ENCODE measurements around the gene CYP2R1.

The CYP2R1 gene

DNA sequence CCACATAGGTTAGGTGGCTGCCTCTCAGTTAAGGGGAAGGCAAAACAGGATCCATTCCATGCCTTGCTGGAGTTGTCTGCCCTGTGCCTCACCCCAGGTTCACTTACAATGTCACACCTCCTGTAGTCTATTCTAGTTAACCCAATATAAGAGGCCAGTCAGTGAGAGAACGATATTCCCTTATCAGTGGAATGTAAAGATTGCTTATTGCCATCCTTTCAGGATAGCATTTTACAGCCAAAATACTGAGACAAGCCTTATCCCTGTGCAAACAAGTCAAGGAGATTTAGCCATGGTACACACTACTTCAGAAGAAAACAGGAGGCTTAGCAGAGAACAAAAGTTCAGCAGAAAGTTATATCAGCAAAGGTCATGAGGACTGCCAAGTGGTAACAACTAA lies 5.5 kb downstream of the CYP2R1 start:
- TF ChIP-seq MAX (IDR thresholded peaks at IDR 0.05) (no peak), TCF12 (IDR thresholded peaks at IDR 0.05; ENCODE audit: low read depth) (no peak), RAD21 (IDR thresholded peaks at IDR 0.05; ENCODE audit: low read depth) (no peak), ZBTB7A (IDR thresholded peaks at IDR 0.05; ENCODE audit: low read depth) (no peak), EP300 (IDR thresholded peaks at IDR 0.05; ENCODE audit: borderline replicate concordance) (no peak), TAF1 (IDR thresholded peaks at IDR 0.05; ENCODE audit: low read depth) (no peak), FOXM1 (IDR thresholded peaks at IDR 0.05; ENCODE audit: borderline replicate concordance, low read depth) (no peak), YY1 (IDR thresholded peaks at IDR 0.05; ENCODE audit: low read depth) (no peak), CEBPB (IDR thresholded peaks at IDR 0.05) (no peak), CREB1 (IDR thresholded peaks at IDR 0.05; ENCODE audit: low read depth) (no peak), TEAD4 (IDR thresholded peaks at IDR 0.05) (no peak)

DNA sequence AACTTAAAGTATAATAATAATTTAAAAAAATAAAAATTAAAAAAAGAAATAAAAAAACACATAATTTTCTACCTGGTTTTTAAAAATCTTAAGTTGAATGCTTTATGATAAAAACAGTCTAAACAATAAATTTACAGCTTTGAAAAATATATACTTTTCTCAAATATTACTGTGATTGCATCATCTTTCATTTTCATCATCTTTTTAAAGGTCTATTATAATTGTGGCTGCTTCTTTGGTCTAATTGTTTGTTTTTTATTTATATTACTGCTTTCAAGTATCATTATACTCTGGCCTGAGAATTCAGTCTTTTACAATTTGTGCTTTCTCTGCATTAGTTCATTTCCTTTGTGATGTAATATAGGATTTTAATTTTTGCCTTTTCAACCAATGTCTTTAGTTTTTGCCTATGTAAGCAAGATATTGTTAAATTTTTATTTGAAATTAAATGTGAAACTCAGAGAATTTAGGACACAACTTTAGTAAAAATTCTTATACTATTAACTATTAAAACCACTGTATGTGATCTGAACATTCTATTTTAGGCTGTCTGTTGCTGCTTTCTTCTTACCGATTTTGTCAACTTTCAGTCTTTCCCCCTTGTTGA lies 7.3 kb downstream of the CYP2R1 start:
- TF ChIP-seq TAF1 (IDR thresholded peaks at IDR 0.05; ENCODE audit: low read depth) (no peak), FOXM1 (IDR thresholded peaks at IDR 0.05; ENCODE audit: borderline replicate concordance, low read depth) (no peak), CEBPB (IDR thresholded peaks at IDR 0.05) (no peak), ZBTB7A (IDR thresholded peaks at IDR 0.05; ENCODE audit: low read depth) (no peak), CREB1 (IDR thresholded peaks at IDR 0.05; ENCODE audit: low read depth) (no peak), RAD21 (IDR thresholded peaks at IDR 0.05; ENCODE audit: low read depth) (no peak), REST (IDR thresholded peaks at IDR 0.05; ENCODE audit: low read depth) (no peak), TCF12 (IDR thresholded peaks at IDR 0.05; ENCODE audit: low read depth) (no peak)
- TF ChIP-seq, protein P1, sequence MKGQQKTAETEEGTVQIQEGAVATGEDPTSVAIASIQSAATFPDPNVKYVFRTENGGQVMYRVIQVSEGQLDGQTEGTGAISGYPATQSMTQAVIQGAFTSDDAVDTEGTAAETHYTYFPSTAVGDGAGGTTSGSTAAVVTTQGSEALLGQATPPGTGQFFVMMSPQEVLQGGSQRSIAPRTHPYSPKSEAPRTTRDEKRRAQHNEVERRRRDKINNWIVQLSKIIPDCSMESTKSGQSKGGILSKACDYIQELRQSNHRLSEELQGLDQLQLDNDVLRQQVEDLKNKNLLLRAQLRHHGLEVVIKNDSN (IDR thresholded peaks at IDR 0.05) = no peak

GRCh38 chr11:14882196-14882595 lies 9.8 kb downstream of the CYP2R1 start:
- no peak for TF ChIP-seq RAD21 (IDR thresholded peaks at IDR 0.05; ENCODE audit: low read depth)
- TF ChIP-seq NFIC (IDR thresholded peaks at IDR 0.05) = no peak

- no peak for TF ChIP-seq TAF1 (IDR thresholded peaks at IDR 0.05; ENCODE audit: low read depth)
- TF ChIP-seq ZBTB7A (IDR thresholded peaks at IDR 0.05; ENCODE audit: low read depth) = no peak
- TF ChIP-seq REST (IDR thresholded peaks at IDR 0.05; ENCODE audit: low read depth) = no peak
- no peak for TF ChIP-seq TEAD4 (IDR thresholded peaks at IDR 0.05)
Measured at GRCh38 chr11:14881576-14882193, 10.3 kb downstream of the CYP2R1 start.

DNA sequence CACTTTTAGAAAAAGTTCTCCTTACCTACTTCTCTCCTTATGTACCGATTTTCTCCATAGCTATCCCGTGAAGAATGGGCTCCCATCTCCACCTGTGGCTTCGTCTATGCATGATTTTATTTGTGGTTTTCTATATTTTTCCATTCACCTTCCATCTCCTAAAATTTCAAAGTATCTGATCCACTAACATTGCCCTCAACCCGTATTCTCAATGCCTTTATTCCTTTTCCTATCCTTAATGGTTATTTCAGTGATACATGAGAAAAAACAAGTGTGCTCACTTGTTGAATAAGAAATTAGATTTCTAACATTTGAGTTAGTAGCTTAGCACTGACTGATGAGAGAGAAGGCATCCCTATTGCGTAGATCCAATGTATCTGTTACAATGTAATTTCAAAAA lies 16.9 kb downstream of the CYP2R1 start:
- TF ChIP-seq CREB1 (IDR thresholded peaks at IDR 0.05; ENCODE audit: low read depth) = no peak
- TF ChIP-seq FOXM1 (IDR thresholded peaks at IDR 0.05; ENCODE audit: borderline replicate concordance, low read depth) = no peak
- no peak for TF ChIP-seq REST (IDR thresholded peaks at IDR 0.05; ENCODE audit: low read depth)
- TF ChIP-seq MAX (IDR thresholded peaks at IDR 0.05) = no peak
- no peak for TF ChIP-seq RAD21 (IDR thresholded peaks at IDR 0.05; ENCODE audit: low read depth)
- no peak for TF ChIP-seq TEAD4 (IDR thresholded peaks at IDR 0.05)
- TF ChIP-seq YY1 (IDR thresholded peaks at IDR 0.05; ENCODE audit: low read depth) = no peak

All from Ishikawa (cell line).